ENCODE measurements around the gene PPP1R1B. TPM values are rescaled to one million over a fixed set of nuclear protein-coding genes. Genes with fewer than 3 reads are reported as not detected.

The PPP1R1B gene
- polyA plus RNA-seq, 1 donor (not counting 4 experiments of a cell fraction or from before 2014, with no cell fraction given), result 0.18 TPM

GRCh38 chr17:39684369-39685192 lies 57.8 kb downstream of the PPP1R1B start:
- no peaks in the 10 kb centered on the region for H3K9me3 ChIP-seq (ENCODE audit: control insufficient read depth, low read depth, low read length)
- H3K27me3 ChIP-seq (ENCODE audit: control insufficient read depth, extremely low read depth, insufficient read depth, low read length), result no peaks in the 10 kb centered on the region
- no peak for TF ChIP-seq CTCF (optimal IDR thresholded peaks at IDR 0.05 in 1 of 3, IDR thresholded peaks at IDR 0.05 in 1 of 3, conservative IDR thresholded peaks at IDR 0.05 in 1 of 3; ENCODE audit: extremely low read depth in 1 of 3, insufficient read depth in 2 of 3, low read length in 3 of 3)
- no peak for TF ChIP-seq EZH2 (IDR thresholded peaks at IDR 0.05; ENCODE audit: low read length)
- H3K9me1 ChIP-seq (ENCODE audit: control insufficient read depth, extremely low read depth, insufficient read depth, low read length), result no peaks in the 10 kb centered on the region
- H2AFZ ChIP-seq (ENCODE audit: control insufficient read depth, low read length), result no peak overlapping the region
- DNase-seq (ENCODE audit: low read depth, low spot score), result no peak
- no peak overlapping the region for H3K4me2 ChIP-seq (ENCODE audit: control insufficient read depth, extremely low read depth, insufficient read depth, low read depth, low read length)
- dilution Hi-C loops (cut with MboI; ENCODE audit: extremely low pct_ligation_motif_present, low sequenced_read_pairs), result no loop called here
- no peak overlapping the region for H3K4me3 ChIP-seq (ENCODE audit: control insufficient read depth in 2 of 3, extremely low read depth in 1 of 3, insufficient read depth in 2 of 3, low read depth in 1 of 3, low read length in 3 of 3)
- H3K9ac ChIP-seq (ENCODE audit: control insufficient read depth, extremely low read depth, insufficient read depth, low read length), result no peak overlapping the region
- H4K20me1 ChIP-seq (ENCODE audit: control insufficient read depth, extremely low read depth, insufficient read depth, low read length), result no peaks in the 10 kb centered on the region
- no peak for FAIRE-seq
- no peaks in the 10 kb centered on the region for H3K79me2 ChIP-seq (ENCODE audit: control insufficient read depth, insufficient read depth, low read length)
- H3K27ac ChIP-seq (ENCODE audit: control insufficient read depth, insufficient read depth, low read length), result no peak overlapping the region
- peaks cover 14% of the 10 kb centered on the region for H3K4me1 ChIP-seq (ENCODE audit: control insufficient read depth, extremely low read depth, insufficient read depth, low read length)
- H3K36me3 ChIP-seq (ENCODE audit: control insufficient read depth in 2 of 2, extremely low read depth in 1 of 2, insufficient read depth in 2 of 2, low read length in 2 of 2), result no peaks in the 10 kb centered on the region

Other genes with a start within 250 kb of the PPP1R1B start
- 3.5 to 5.8 TPM (median 4.9 TPM) in 3 replicates for gene FBXL20, start 225.3 kb upstream of the PPP1R1B start, polyA plus RNA-seq
- 26.7 to 31.1 TPM (median 27.1 TPM) in 3 replicates for gene MED1, start 175.7 kb upstream of the PPP1R1B start, polyA plus RNA-seq
- 25.7 to 26.6 TPM (median 26.2 TPM) in 3 replicates for gene CDK12, start 165.5 kb upstream of the PPP1R1B start, polyA plus RNA-seq
- gene NEUROD2, start 19.0 kb upstream of the PPP1R1B start, polyA plus RNA-seq, result not detected in 3 replicates
- 29.0 to 39.6 TPM (median 33.9 TPM) in 3 replicates for gene STARD3, start 10.2 kb downstream of the PPP1R1B start, polyA plus RNA-seq
- gene TCAP, start 38.4 kb downstream of the PPP1R1B start, polyA plus RNA-seq, result 0.06 to 0.26 TPM (median 0.20 TPM) in 3 replicates
- gene PNMT, start 41.5 kb downstream of the PPP1R1B start, polyA plus RNA-seq, result not detected in 3 replicates
- gene PGAP3, start 61.1 kb downstream of the PPP1R1B start, polyA plus RNA-seq, result 4.8 to 10.8 TPM (median 5.6 TPM) in 3 replicates
- gene ERBB2, start 73.1 kb downstream of the PPP1R1B start, polyA plus RNA-seq, result 21.4 to 35.8 TPM (median 26.9 TPM) in 3 replicates
- gene MIEN1, start 103.6 kb downstream of the PPP1R1B start, polyA plus RNA-seq, result 38.4 to 59.0 TPM (median 51.8 TPM) in 3 replicates
- 4.0 to 5.3 TPM (median 4.2 TPM) in 3 replicates for gene GRB7, start 111.0 kb downstream of the PPP1R1B start, polyA plus RNA-seq
- gene IKZF3, start 237.4 kb downstream of the PPP1R1B start, polyA plus RNA-seq, result 0.04 TPM in 1 of 3 replicates, not detected in the others
- not detected in 3 replicates for gene ZPBP2, start 241.2 kb downstream of the PPP1R1B start, polyA plus RNA-seq